Karpas-422 (cell line): ENCODE measurements around the gene SLC4A9. TPM values are rescaled to one million over a fixed set of nuclear protein-coding genes. Genes with fewer than 3 reads are reported as not detected.
"Not testable (repeated sequence)": the region's sequence is repeated elsewhere in the genome, so short reads cannot be mapped to it uniquely, and the experiment has no call there.

Experiments
- DNase-seq: peaks from one replicate; pipeline ENCODE4 v3.0.0-alpha.2; 2015
- H2AFZ ChIP-seq: fragments of 200-600 bp; sonication (generic); 2 replicates; pipeline ENCODE4 v1.6.1; 2014; ENCODE audit warnings: antibody characterized with exemption, low read length, mixed read lengths
- H3K27ac ChIP-seq: fragments of 200-600 bp; sonication (generic); 2 replicates; pipeline ENCODE4 v1.5.1; 2014; ENCODE audit warnings: mild to moderate bottlenecking, low read length, moderate library complexity
- H3K27me3 ChIP-seq: fragments of 200-600 bp; sonication (generic); 2 replicates; pipeline ENCODE4 v1.6.1; 2014; ENCODE audit warnings: low read length, mixed read lengths
- H3K36me3 ChIP-seq: fragments of 200-600 bp; sonication (generic); 2 replicates; pipeline ENCODE4 v1.6.1; 2014; ENCODE audit warnings: low read length, mixed read lengths; ENCODE audit not compliant: insufficient read depth
- H3K4me1 ChIP-seq: fragments of 200-600 bp; sonication (generic); 2 replicates; pipeline ENCODE4 v1.6.1; 2014; ENCODE audit warnings: mild to moderate bottlenecking, low read length, mixed read lengths
- H3K4me2 ChIP-seq: fragments of 200-600 bp; sonication (generic); 2 replicates; pipeline ENCODE4 v1.6.1; 2014; ENCODE audit warnings: low read length, low read depth, mild to moderate bottlenecking; ENCODE audit not compliant: poor library complexity, severe bottlenecking
- H3K4me3 ChIP-seq: fragments of 200-600 bp; sonication (generic); 2 replicates; pipeline ENCODE4 v1.5.1; 2014; ENCODE audit warnings: mild to moderate bottlenecking, antibody characterized with exemption, low read length, mixed read lengths
- H3K79me2 ChIP-seq: fragments of 200-600 bp; sonication (generic); 2 replicates; pipeline ENCODE4 v1.6.1; 2014; ENCODE audit warnings: mild to moderate bottlenecking, low read length, mixed read lengths
- H3K9ac ChIP-seq: fragments of 200-600 bp; sonication (generic); 2 replicates; pipeline ENCODE4 v1.6.0; 2014; ENCODE audit warnings: low read length
- H3K9me2 ChIP-seq: fragments of 200-600 bp; sonication (generic), shearing (Covaris generic); replicated peaks from 2 replicates; pipeline ENCODE4 v1.6.0; 2014; ENCODE audit warnings: mild to moderate bottlenecking, low read length, moderate library complexity; ENCODE audit not compliant: insufficient read depth
- H3K9me3 ChIP-seq: fragments of 300-700, 200-600 bp; sonication (generic); 2 replicates; pipeline ENCODE4 v1.6.1; 2014; ENCODE audit warnings: low read length, mixed read lengths
- H4K20me1 ChIP-seq: fragments of 200-600 bp; sonication (generic); 2 replicates; pipeline ENCODE4 v1.6.1; 2014; ENCODE audit warnings: mild to moderate bottlenecking, antibody characterized with exemption, low read length, low read depth; ENCODE audit not compliant: insufficient read depth
- small RNA-seq: library from RNA; depleted of rRNA; stranded (forward); fragments of <200 nt; gene quantifications from one replicate; pipeline ENCODE3, GENCODE V24; 2014
- total RNA-seq: library from RNA; depleted of rRNA; stranded (reverse); fragments of >200 nt; shearing (Covaris generic); gene quantifications from 2 replicates; pipeline ENCODE4 v1.2.3, GENCODE V29; 2014; ENCODE audit warnings: low replicate concordance; rRNA removed

The SLC4A9 gene
- total RNA-seq, 1 experiment from 2014 or later = not detected

DNA sequence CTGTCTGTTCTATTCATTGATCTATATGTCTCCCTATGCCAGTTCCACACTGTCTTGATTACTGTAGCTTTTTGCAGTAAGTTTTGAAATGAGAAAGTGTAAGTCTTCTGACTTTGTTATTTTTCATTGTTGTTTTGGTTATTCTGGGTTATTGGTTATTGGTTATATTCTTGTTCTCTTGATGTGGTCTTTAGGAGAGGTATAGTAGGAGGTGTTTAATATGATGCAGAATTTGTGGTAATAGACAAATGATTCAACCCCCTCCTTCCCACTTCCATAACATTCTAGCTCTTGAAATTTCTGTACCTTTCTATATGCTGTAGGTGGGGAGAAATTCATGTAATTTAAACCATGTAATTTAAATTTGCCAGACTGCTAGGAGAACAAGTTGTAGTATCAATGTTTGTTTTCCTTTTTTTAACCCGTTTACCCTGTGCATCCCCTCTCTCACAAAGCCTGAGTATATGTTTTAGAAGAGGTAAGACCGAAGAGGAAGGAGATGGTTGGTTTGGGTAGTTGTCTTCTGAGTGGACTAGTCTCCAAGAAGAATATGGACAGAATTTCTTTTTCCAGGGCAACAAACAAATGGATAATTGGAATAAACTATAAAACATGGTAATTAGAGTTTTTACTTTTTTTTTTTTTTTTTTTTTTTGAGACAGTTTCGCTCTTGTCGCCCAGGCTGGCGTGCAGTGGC is 60.8 kb downstream of the SLC4A9 start:
- no peaks in the 10 kb centered on the region for H3K9me3 ChIP-seq
- H3K27ac ChIP-seq = no peak overlapping the region
- no peak overlapping the region for H3K4me2 ChIP-seq
- H4K20me1 ChIP-seq = peaks cover 10% of the 10 kb centered on the region
- H3K9ac ChIP-seq = no peak overlapping the region
- no peak overlapping the region for H2AFZ ChIP-seq
- H3K27me3 ChIP-seq = no peaks in the 10 kb centered on the region
- H3K79me2 ChIP-seq = peaks cover 98% of the 10 kb centered on the region
- peaks cover 15% of the 10 kb centered on the region for H3K4me1 ChIP-seq
- H3K4me3 ChIP-seq = no peak overlapping the region
- DNase-seq = no peak
- no peaks in the 10 kb centered on the region for H3K9me2 ChIP-seq
- peaks cover 17% of the 10 kb centered on the region for H3K36me3 ChIP-seq

DNA sequence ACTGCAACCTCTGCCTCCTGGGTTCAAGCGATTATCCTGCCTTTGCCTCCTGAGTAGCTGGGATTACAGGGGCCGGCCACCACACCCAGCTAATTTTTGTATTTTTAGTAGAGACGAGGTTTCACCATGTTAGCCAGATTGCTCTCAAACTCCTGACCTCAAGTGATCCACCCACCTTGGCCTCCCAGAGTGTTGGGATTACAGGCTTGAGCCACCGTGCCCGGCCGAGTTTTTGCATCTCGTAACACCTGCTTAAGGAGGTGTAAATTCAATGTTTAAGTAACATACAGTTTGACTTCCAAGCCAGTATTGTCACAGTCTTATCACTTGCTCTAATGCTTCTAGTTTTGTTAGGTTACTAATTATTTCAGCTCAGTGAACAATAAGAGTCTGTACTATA is 61.4 kb downstream of the SLC4A9 start:
- Histone ChIP-seq H3K4me1 (peaks cover 15% of the 10 kb centered on the region), H3K36me3 (peaks cover 18% of the 10 kb centered on the region), H4K20me1 (peaks cover 12% of the 10 kb centered on the region), H3K79me2 (peaks cover 97% of the 10 kb centered on the region)
- not testable (repeated sequence) for H3K4me3 ChIP-seq, H3K9me3 ChIP-seq, H3K9me2 ChIP-seq, H3K4me2 ChIP-seq, DNase-seq, H3K27me3 ChIP-seq, H2AFZ ChIP-seq, H3K9ac ChIP-seq, H3K27ac ChIP-seq

GRCh38 chr5:140423609-140424008 is 63.6 kb downstream of the SLC4A9 start:
- H3K36me3 ChIP-seq = peaks cover 18% of the 10 kb centered on the region

GRCh38 chr5:140424135-140424534 is 64.1 kb downstream of the SLC4A9 start:
- Histone ChIP-seq H3K9ac (no peak overlapping the region), H3K9me3 (no peaks in the 10 kb centered on the region), H3K79me2 (peaks cover 77% of the 10 kb centered on the region), H3K4me1 (no peaks in the 10 kb centered on the region; the same call in 1 of the 2 replicates), H3K4me3 (no peak overlapping the region), H3K4me2 (no peak overlapping the region), H3K36me3 (peaks cover 18% of the 10 kb centered on the region), H3K27ac (no peak overlapping the region), H2AFZ (no peak overlapping the region), H3K27me3 (no peaks in the 10 kb centered on the region), H3K9me2 (no peaks in the 10 kb centered on the region), H4K20me1 (peaks cover 12% of the 10 kb centered on the region)
- no peak for DNase-seq

More at GRCh38 chr5:140423609-140424008, 63.6 kb downstream of the SLC4A9 start:
- peaks cover 5% of the 10 kb centered on the region for H3K4me1 ChIP-seq
- H4K20me1 ChIP-seq = peaks cover 12% of the 10 kb centered on the region
- no peak overlapping the region for H3K4me2 ChIP-seq
- H3K27ac ChIP-seq = no peak overlapping the region
- no peaks in the 10 kb centered on the region for H3K27me3 ChIP-seq
- H3K79me2 ChIP-seq = peaks cover 81% of the 10 kb centered on the region
- H3K9ac ChIP-seq = no peak overlapping the region
- H3K9me3 ChIP-seq = no peaks in the 10 kb centered on the region
- no peak overlapping the region for H2AFZ ChIP-seq
- no peak for DNase-seq
- H3K9me2 ChIP-seq = no peaks in the 10 kb centered on the region
- H3K4me3 ChIP-seq = no peak overlapping the region

Small RNA genes lying within 50 kb of the gene (small RNA-seq; reads per million reads assigned to genes)
- gene RNU4-14P = not detected

Other genes with a start within 250 kb of the SLC4A9 start
- 5.5 and 7.2 TPM in 2 replicates for gene PURA, start 246.1 kb upstream of the SLC4A9 start, total RNA-seq
- 2.5 and 3.9 TPM in 2 replicates for gene IGIP, start 234.3 kb upstream of the SLC4A9 start, total RNA-seq
- gene CYSTM1, start 185.0 kb upstream of the SLC4A9 start, total RNA-seq = 17.8 and 28.5 TPM in 2 replicates
- gene PFDN1, start 57.1 kb upstream of the SLC4A9 start, total RNA-seq = 28.2 and 49.8 TPM in 2 replicates
- gene HBEGF, start 13.6 kb upstream of the SLC4A9 start, total RNA-seq = 1.3 and 1.8 TPM in 2 replicates
- gene ANKHD1, start 41.6 kb downstream of the SLC4A9 start, total RNA-seq = 110 and 119 TPM in 2 replicates
- gene EIF4EBP3, start 187.5 kb downstream of the SLC4A9 start, total RNA-seq = 7.3 and 12.2 TPM in 2 replicates
- gene SRA1, start 197.3 kb downstream of the SLC4A9 start, total RNA-seq = 27.1 and 45.7 TPM in 2 replicates
- gene APBB3, start 204.4 kb downstream of the SLC4A9 start, total RNA-seq = 33.2 and 42.2 TPM in 2 replicates
- gene SLC35A4, start 204.6 kb downstream of the SLC4A9 start, total RNA-seq = 19.0 and 33.5 TPM in 2 replicates